DOHH2 (cell line): ENCODE results near the gene STON2.

Experiments used
- H3F3A ChIP-seq: fragments of 200-600 bp; sonication (generic), shearing (Covaris generic); 2 replicates; pipeline ENCODE4 v1.6.0; 2016; ENCODE audit warnings: antibody characterized with exemption, mild to moderate bottlenecking; ENCODE audit not compliant: control insufficient read depth, insufficient read depth
- H3K27ac ChIP-seq: fragments of 200-600 bp; sonication (generic); 2 replicates; pipeline ENCODE4 v1.5.1; 2014; ENCODE audit warnings: low read depth, mild to moderate bottlenecking, low read length, moderate library complexity
- H3K27me3 ChIP-seq: fragments of 200-600 bp; sonication (generic); 2 replicates; pipeline ENCODE4 v1.6.1; 2014; ENCODE audit warnings: mild to moderate bottlenecking, low read length, mixed read lengths; ENCODE audit not compliant: control insufficient read depth
- H3K36me3 ChIP-seq: fragments of 200-600 bp; sonication (generic); 2 replicates; pipeline ENCODE4 v1.6.1; 2014; ENCODE audit warnings: mild to moderate bottlenecking, low read length, moderate library complexity, mixed read lengths; ENCODE audit not compliant: control insufficient read depth
- H3K4me1 ChIP-seq: fragments of 200-600 bp; sonication (generic); 2 replicates; pipeline ENCODE4 v1.6.1; 2014; ENCODE audit warnings: mild to moderate bottlenecking, low read length, mixed read lengths; ENCODE audit not compliant: control insufficient read depth
- H3K4me2 ChIP-seq: fragments of 200-600 bp; sonication (generic); 2 replicates; pipeline ENCODE4 v1.6.0; 2014; ENCODE audit warnings: mild to moderate bottlenecking, low read length, moderate library complexity
- H3K4me3 ChIP-seq: fragments of 200-600 bp; sonication (generic); 2 replicates; pipeline ENCODE4 v1.5.1; 2014; ENCODE audit warnings: mild to moderate bottlenecking, low read length, mixed read lengths
- H3K79me2 ChIP-seq: fragments of 200-600 bp; sonication (generic); 2 replicates; pipeline ENCODE4 v1.6.1; 2014; ENCODE audit warnings: mild to moderate bottlenecking, low read length, mixed read lengths; ENCODE audit not compliant: control insufficient read depth
- H3K9me2 ChIP-seq: fragments of 200-600 bp; sonication (generic); replicated peaks from 2 replicates; pipeline ENCODE4 v1.6.1; 2014; ENCODE audit warnings: mild to moderate bottlenecking, low read length, mixed read lengths; ENCODE audit not compliant: control insufficient read depth
- H3K9me3 ChIP-seq: fragments of 200-600 bp; sonication (generic); 2 replicates; pipeline ENCODE4 v1.6.1; 2014; ENCODE audit warnings: antibody characterized with exemption, low read length, mixed read lengths; ENCODE audit not compliant: control insufficient read depth, insufficient read depth
- H4K20me1 ChIP-seq: fragments of 200-600 bp; sonication (generic); 2 replicates; pipeline ENCODE4 v1.6.0; 2014; ENCODE audit warnings: low read depth, mild to moderate bottlenecking, antibody characterized with exemption, low read length, moderate library complexity; ENCODE audit not compliant: control insufficient read depth, insufficient read depth
- EZH2phosphoT487 ChIP-seq: fragments of 200-600 bp; sonication (generic); IDR thresholded peaks from 2 replicates; pipeline ENCODE4 v1.6.1; 2017; ENCODE audit warnings: borderline replicate concordance, mild to moderate bottlenecking, antibody characterized with exemption, low read length, moderate library complexity, mixed read lengths
- TF ChIP-seq, protein P1 (sequence below): fragments of 200-600 bp; sonication (generic); IDR thresholded peaks from one replicate; pipeline ENCODE4 v1.5.1; 2014; ENCODE audit warnings: antibody characterized with exemption, mild to moderate bottlenecking, low read depth, low read length; ENCODE audit not compliant: poor library complexity, severe bottlenecking

The STON2 gene

DNA sequence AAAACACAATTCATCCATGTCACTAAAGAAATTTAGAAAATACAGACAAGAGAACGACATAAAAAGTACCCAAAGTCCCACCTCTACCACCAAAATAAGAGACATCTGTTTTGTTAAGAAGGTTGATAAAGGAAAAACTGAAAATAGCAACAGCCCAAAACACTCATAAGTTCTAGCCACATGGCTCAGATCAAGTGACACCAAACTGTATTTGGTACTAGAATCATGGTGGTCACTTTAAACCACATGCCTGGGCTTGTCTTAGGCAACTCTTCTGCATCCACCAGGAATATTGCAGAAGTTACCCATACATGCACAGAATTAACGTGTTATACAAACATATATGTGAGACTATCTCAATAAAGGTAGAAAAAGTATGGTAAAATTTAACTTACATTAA, 101.2 kb downstream of the STON2 start:
- no peak overlapping the region for H3K27ac ChIP-seq
- H3K4me2 ChIP-seq = no peak overlapping the region
- H3K27me3 ChIP-seq = no peaks in the 10 kb centered on the region
- H3F3A ChIP-seq = no peaks in the 10 kb centered on the region
- no peak overlapping the region for H3K4me3 ChIP-seq
- peaks cover 17% of the 10 kb centered on the region for H3K4me1 ChIP-seq
- no peaks in the 10 kb centered on the region for H3K9me3 ChIP-seq
- no peaks in the 10 kb centered on the region for H3K79me2 ChIP-seq
- no peaks in the 10 kb centered on the region for H4K20me1 ChIP-seq
- H3K36me3 ChIP-seq = no peaks in the 10 kb centered on the region
- TF ChIP-seq, protein P1, sequence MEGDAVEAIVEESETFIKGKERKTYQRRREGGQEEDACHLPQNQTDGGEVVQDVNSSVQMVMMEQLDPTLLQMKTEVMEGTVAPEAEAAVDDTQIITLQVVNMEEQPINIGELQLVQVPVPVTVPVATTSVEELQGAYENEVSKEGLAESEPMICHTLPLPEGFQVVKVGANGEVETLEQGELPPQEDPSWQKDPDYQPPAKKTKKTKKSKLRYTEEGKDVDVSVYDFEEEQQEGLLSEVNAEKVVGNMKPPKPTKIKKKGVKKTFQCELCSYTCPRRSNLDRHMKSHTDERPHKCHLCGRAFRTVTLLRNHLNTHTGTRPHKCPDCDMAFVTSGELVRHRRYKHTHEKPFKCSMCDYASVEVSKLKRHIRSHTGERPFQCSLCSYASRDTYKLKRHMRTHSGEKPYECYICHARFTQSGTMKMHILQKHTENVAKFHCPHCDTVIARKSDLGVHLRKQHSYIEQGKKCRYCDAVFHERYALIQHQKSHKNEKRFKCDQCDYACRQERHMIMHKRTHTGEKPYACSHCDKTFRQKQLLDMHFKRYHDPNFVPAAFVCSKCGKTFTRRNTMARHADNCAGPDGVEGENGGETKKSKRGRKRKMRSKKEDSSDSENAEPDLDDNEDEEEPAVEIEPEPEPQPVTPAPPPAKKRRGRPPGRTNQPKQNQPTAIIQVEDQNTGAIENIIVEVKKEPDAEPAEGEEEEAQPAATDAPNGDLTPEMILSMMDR = no peak
- TF ChIP-seq EZH2phosphoT487 = no peak
- no peaks in the 10 kb centered on the region for H3K9me2 ChIP-seq

DNA sequence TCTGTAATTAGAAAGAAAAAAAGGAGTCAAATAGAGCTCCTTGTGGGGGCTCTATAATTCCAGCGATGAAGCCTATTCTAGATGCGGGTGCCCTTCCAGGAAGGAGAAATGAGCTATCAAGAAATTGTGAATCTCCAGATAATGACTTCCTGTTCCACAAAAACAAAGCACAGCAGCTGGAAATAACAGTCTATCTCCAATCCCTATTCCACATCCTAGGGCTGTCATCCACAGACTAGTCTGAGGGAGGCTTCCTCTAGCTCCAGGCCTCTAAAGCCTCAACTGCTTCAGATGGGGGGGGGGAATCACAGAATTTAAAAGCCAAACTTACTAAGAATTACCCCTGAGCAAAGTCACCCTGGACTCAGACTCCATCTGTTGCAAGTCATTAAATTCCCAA, 102.0 kb downstream of the STON2 start:
- H3K27me3 ChIP-seq = no peaks in the 10 kb centered on the region
- peaks cover 13% of the 10 kb centered on the region for H3K4me1 ChIP-seq
- H3K4me2 ChIP-seq = no peak overlapping the region
- no peaks in the 10 kb centered on the region for H3K79me2 ChIP-seq
- H3F3A ChIP-seq = no peaks in the 10 kb centered on the region
- H3K9me2 ChIP-seq = no peaks in the 10 kb centered on the region
- H3K4me3 ChIP-seq = no peak overlapping the region
- no peak overlapping the region for H3K27ac ChIP-seq
- H3K9me3 ChIP-seq = no peaks in the 10 kb centered on the region
- H3K36me3 ChIP-seq = no peaks in the 10 kb centered on the region
- H4K20me1 ChIP-seq = no peaks in the 10 kb centered on the region
- TF ChIP-seq, protein P1 = no peak
- no peak for TF ChIP-seq EZH2phosphoT487

DNA sequence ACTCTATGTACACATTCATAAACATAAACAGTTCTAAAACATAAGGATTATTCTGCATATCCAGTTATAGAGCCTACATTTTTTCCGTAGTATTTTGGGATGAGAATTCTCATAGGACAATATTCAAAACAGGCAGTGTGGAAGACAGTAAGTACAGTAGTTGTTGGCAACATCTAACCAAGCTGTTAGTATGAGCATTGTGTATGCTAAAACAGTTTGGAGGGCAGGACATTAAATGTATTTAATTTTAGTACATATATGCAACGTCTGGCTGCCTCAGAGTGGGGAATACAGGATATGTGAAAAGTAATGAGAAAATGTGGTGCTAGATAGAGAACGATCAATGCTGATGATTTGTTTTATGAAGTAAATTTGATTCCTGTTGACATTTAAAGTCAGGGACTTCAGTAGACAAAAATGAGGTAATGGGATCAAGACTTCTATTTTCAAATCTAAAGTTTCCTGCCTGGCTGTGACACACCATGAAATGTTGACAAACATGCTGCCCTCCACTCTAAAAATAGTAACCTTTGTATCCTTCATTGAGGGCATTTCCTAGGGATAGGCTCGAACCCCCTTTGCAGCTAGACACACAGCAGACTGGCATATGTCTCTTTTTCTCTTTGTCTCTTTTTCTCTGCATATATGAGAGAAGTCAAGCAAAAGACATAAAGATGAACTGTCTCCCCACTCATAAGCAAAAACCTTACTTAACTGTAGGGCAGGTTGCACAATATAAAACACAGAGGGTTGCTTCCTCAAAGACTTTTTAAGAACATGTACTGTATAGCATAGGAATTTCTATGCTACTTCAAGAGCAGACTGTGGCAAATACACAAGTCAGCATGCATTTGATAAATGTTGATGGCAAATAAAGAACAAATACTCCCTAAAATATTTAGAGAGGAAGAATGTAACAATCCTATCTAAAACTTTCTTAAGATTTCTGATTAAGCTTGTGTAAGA, 103.9 kb downstream of the STON2 start:
- Histone ChIP-seq H4K20me1 (no peaks in the 10 kb centered on the region), H3K4me1 (no peaks in the 10 kb centered on the region), H3K27me3 (no peaks in the 10 kb centered on the region), H3K4me2 (no peak overlapping the region), H3K9me3 (no peaks in the 10 kb centered on the region), H3K9me2 (no peaks in the 10 kb centered on the region), H3K4me3 (no peak overlapping the region), H3K36me3 (no peaks in the 10 kb centered on the region), H3K79me2 (no peaks in the 10 kb centered on the region), H3F3A (no peaks in the 10 kb centered on the region), H3K27ac (no peak overlapping the region)
- TF ChIP-seq, protein P1 = no peak
- TF ChIP-seq EZH2phosphoT487 = no peak
